Duodenal mucosa (tissue), 2 donors: ENCODE measurements around the gene SLC7A14.

ENCODE experiments used
- H3K27ac ChIP-seq: one replicate; pipeline ENCODE4 v1.7.0; 2013; ENCODE audit warnings: low read depth, low read length
- H3K27me3 ChIP-seq, 2 donors: one replicate each; pipeline ENCODE4 v1.7.0; 2013; ENCODE audit warnings: low read length in 2 of 2, control low read depth in 1 of 2; ENCODE audit not compliant: insufficient read depth in 2 of 2, control insufficient read depth in 1 of 2
- H3K36me3 ChIP-seq, 2 donors: one replicate each; pipeline ENCODE4 v1.7.0; 2013; ENCODE audit warnings: low read length in 2 of 2, control low read depth in 1 of 2; ENCODE audit not compliant: insufficient read depth in 2 of 2, control insufficient read depth in 1 of 2
- H3K4me1 ChIP-seq, 2 donors: one replicate each; pipeline ENCODE4 v1.7.0; 2013; ENCODE audit warnings: low read length in 2 of 2, control low read depth in 1 of 2; ENCODE audit not compliant: insufficient read depth in 2 of 2, control insufficient read depth in 1 of 2
- H3K4me3 ChIP-seq, 2 donors: one replicate each; pipeline ENCODE4 v1.7.0; 2013; ENCODE audit warnings: low read length in 2 of 2, low read depth in 1 of 2
- H3K9ac ChIP-seq, 2 donors: one replicate each; pipeline ENCODE4 v1.7.0; 2013; ENCODE audit warnings: low read length in 2 of 2, low read depth in 1 of 2
- H3K9me3 ChIP-seq, 2 donors: one replicate each; pipeline ENCODE4 v1.7.0; 2013; ENCODE audit warnings: low read length in 2 of 2, control low read depth in 1 of 2; ENCODE audit not compliant: control insufficient read depth in 1 of 2

The SLC7A14 gene

GRCh38 chr3:170465955-170466354 lies 119.9 kb downstream of the SLC7A14 start:
- Histone ChIP-seq H3K9me3 (no peaks in the 10 kb centered on the region), H3K27ac (no peak overlapping the region), H3K4me1 (peaks cover 35 to 39% of the 10 kb centered on the region in 2 donors), H3K36me3 (no peaks in the 10 kb centered on the region), H3K27me3 (no peaks in the 10 kb centered on the region), H3K4me3 (no peak overlapping the region), H3K9ac (no peak overlapping the region)

GRCh38 chr3:170463011-170463410 lies 122.9 kb downstream of the SLC7A14 start:
- Histone ChIP-seq H3K27me3 (peaks cover 0 to 5% of the 10 kb centered on the region in 2 donors), H3K27ac (no peak overlapping the region), H3K4me3 (no peak overlapping the region), H3K9ac (no peak overlapping the region), H3K36me3 (no peaks in the 10 kb centered on the region), H3K4me1 (peaks cover 8 to 15% of the 10 kb centered on the region in 2 donors), H3K9me3 (no peaks in the 10 kb centered on the region)

- H3K9me3 ChIP-seq: no peaks in the 10 kb centered on the region
- peaks cover 0 to 5% of the 10 kb centered on the region in 2 donors for H3K27me3 ChIP-seq
- no peak overlapping the region for H3K9ac ChIP-seq
- H3K4me1 ChIP-seq: no peaks in the 10 kb centered on the region
- no peak overlapping the region for H3K4me3 ChIP-seq
- no peak overlapping the region for H3K27ac ChIP-seq
- H3K36me3 ChIP-seq: no peaks in the 10 kb centered on the region
Observed at GRCh38 chr3:170458285-170458684, 127.6 kb downstream of the SLC7A14 start.

- Histone ChIP-seq H3K9ac (no peak overlapping the region), H3K36me3 (no peaks in the 10 kb centered on the region), H3K27me3 (peaks cover 0 to 5% of the 10 kb centered on the region in 2 donors), H3K4me3 (no peak overlapping the region), H3K9me3 (no peaks in the 10 kb centered on the region), H3K27ac (no peak overlapping the region), H3K4me1 (no peaks in the 10 kb centered on the region)
Observed at GRCh38 chr3:170454509-170454908, 131.4 kb downstream of the SLC7A14 start.

GRCh38 chr3:170450039-170450438 lies 135.8 kb downstream of the SLC7A14 start:
- Histone ChIP-seq H3K9me3 (no peaks in the 10 kb centered on the region), H3K36me3 (no peaks in the 10 kb centered on the region), H3K27me3 (no peaks in the 10 kb centered on the region), H3K9ac (no peak overlapping the region), H3K4me1 (no peaks in the 10 kb centered on the region), H3K27ac (no peak overlapping the region), H3K4me3 (no peak overlapping the region)

GRCh38 chr3:170448584-170448983 lies 137.3 kb downstream of the SLC7A14 start:
- no peaks in the 10 kb centered on the region for H3K9me3 ChIP-seq
- H3K9ac ChIP-seq: no peak overlapping the region
- no peaks in the 10 kb centered on the region for H3K27me3 ChIP-seq
- H3K4me3 ChIP-seq: no peak overlapping the region
- no peak overlapping the region for H3K27ac ChIP-seq
- H3K4me1 ChIP-seq: no peaks in the 10 kb centered on the region
- no peaks in the 10 kb centered on the region for H3K36me3 ChIP-seq

- no peak overlapping the region for H3K9ac ChIP-seq
- no peak overlapping the region for H3K27ac ChIP-seq
- H3K36me3 ChIP-seq: no peaks in the 10 kb centered on the region
- no peaks in the 10 kb centered on the region for H3K27me3 ChIP-seq
- H3K4me3 ChIP-seq: no peak overlapping the region
- peaks cover 0 to 4% of the 10 kb centered on the region in 2 donors for H3K4me1 ChIP-seq
- H3K9me3 ChIP-seq: no peaks in the 10 kb centered on the region
Observed at GRCh38 chr3:170443457-170443856, 142.4 kb downstream of the SLC7A14 start.

GRCh38 chr3:170442947-170443346 lies 142.9 kb downstream of the SLC7A14 start:
- H3K4me3 ChIP-seq: no peak overlapping the region
- H3K27me3 ChIP-seq: no peaks in the 10 kb centered on the region
- no peak overlapping the region for H3K9ac ChIP-seq
- H3K36me3 ChIP-seq: no peaks in the 10 kb centered on the region
- H3K9me3 ChIP-seq: no peaks in the 10 kb centered on the region
- no peak overlapping the region for H3K27ac ChIP-seq
- H3K4me1 ChIP-seq: peaks cover 0 to 4% of the 10 kb centered on the region in 2 donors

- no peak overlapping the region for H3K4me3 ChIP-seq
- H3K9me3 ChIP-seq: no peaks in the 10 kb centered on the region
- peaks cover 0 to 4% of the 10 kb centered on the region in 2 donors for H3K4me1 ChIP-seq
- H3K36me3 ChIP-seq: no peaks in the 10 kb centered on the region
- H3K27me3 ChIP-seq: no peaks in the 10 kb centered on the region
- no peak overlapping the region for H3K27ac ChIP-seq
- H3K9ac ChIP-seq: no peak overlapping the region
Observed at GRCh38 chr3:170441412-170441811, 144.5 kb downstream of the SLC7A14 start.

GRCh38 chr3:170440344-170440743 lies 145.5 kb downstream of the SLC7A14 start:
- H3K27me3 ChIP-seq: no peaks in the 10 kb centered on the region
- H3K4me3 ChIP-seq: no peak overlapping the region
- no peaks in the 10 kb centered on the region for H3K9me3 ChIP-seq
- no peaks in the 10 kb centered on the region for H3K36me3 ChIP-seq
- H3K4me1 ChIP-seq: peaks cover 0 to 4% of the 10 kb centered on the region in 2 donors
- H3K27ac ChIP-seq: no peak overlapping the region
- no peak overlapping the region for H3K9ac ChIP-seq

- Histone ChIP-seq H3K4me1 (peaks cover 0 to 4% of the 10 kb centered on the region in 2 donors), H3K9me3 (no peaks in the 10 kb centered on the region), H3K27ac (no peak overlapping the region), H3K9ac (no peak overlapping the region), H3K4me3 (no peak overlapping the region), H3K36me3 (no peaks in the 10 kb centered on the region), H3K27me3 (no peaks in the 10 kb centered on the region)
Observed at GRCh38 chr3:170438836-170439235, 147.0 kb downstream of the SLC7A14 start.
